PFSK-1 (cell line): ENCODE measurements around the gene ASMTL.

Source experiments
- POLR2AphosphoS5 ChIP-seq: IDR thresholded peaks from 2 replicates; pipeline ENCODE4 v1.6.1; 2012; ENCODE audit warnings: low read depth, mild to moderate bottlenecking, control low read depth, low read length, moderate library complexity
- TF ChIP-seq, protein P1 (sequence below), 2 experiments: IDR thresholded peaks; 2 replicates each; pipeline versions ENCODE4 v1.6.1 to v1.8.0; 2011 to 2012; ENCODE audit warnings: low read depth in 2 of 2, low read length in 2 of 2, control low read depth in 1 of 2, inconsistent platforms in 1 of 2, mild to moderate bottlenecking in 1 of 2, moderate library complexity in 1 of 2; ENCODE audit not compliant: insufficient read depth in 1 of 2

DNA sequence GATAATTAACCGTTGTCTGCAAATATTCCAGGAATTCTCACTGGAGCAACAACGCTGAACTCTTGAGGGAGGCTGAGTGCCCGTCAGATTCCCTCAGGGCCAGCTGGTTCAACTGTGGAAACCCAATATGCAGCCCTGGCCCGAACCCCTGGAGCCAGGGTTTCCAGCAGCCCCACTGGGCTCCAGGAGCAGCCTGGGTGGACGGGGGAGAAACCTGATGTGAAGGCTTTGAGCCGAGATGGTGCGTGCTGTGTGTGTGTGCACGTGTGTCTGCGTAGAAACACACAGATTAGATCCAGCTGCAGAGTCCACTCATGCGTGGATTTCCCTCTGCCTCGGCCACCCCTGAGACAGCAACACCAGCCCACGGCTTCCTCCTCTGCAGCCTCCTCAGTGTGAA is 41.4 kb downstream of the ASMTL start:
- TF ChIP-seq POLR2AphosphoS5: no peak
- TF ChIP-seq, protein P1, sequence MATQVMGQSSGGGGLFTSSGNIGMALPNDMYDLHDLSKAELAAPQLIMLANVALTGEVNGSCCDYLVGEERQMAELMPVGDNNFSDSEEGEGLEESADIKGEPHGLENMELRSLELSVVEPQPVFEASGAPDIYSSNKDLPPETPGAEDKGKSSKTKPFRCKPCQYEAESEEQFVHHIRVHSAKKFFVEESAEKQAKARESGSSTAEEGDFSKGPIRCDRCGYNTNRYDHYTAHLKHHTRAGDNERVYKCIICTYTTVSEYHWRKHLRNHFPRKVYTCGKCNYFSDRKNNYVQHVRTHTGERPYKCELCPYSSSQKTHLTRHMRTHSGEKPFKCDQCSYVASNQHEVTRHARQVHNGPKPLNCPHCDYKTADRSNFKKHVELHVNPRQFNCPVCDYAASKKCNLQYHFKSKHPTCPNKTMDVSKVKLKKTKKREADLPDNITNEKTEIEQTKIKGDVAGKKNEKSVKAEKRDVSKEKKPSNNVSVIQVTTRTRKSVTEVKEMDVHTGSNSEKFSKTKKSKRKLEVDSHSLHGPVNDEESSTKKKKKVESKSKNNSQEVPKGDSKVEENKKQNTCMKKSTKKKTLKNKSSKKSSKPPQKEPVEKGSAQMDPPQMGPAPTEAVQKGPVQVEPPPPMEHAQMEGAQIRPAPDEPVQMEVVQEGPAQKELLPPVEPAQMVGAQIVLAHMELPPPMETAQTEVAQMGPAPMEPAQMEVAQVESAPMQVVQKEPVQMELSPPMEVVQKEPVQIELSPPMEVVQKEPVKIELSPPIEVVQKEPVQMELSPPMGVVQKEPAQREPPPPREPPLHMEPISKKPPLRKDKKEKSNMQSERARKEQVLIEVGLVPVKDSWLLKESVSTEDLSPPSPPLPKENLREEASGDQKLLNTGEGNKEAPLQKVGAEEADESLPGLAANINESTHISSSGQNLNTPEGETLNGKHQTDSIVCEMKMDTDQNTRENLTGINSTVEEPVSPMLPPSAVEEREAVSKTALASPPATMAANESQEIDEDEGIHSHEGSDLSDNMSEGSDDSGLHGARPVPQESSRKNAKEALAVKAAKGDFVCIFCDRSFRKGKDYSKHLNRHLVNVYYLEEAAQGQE (IDR thresholded peaks at IDR 0.05; ENCODE audit: insufficient read depth in 1 of 2, low read depth in 2 of 2, low read length in 2 of 2): no peak
